OCI-LY1 (cell line): ENCODE data around the gene ZNF407.

Experiments
- H2AFZ ChIP-seq: fragments of 200-600 bp; sonication (generic), shearing (Covaris generic); 2 replicates; pipeline ENCODE4 v1.6.0; 2014; ENCODE audit warnings: antibody characterized with exemption, mild to moderate bottlenecking, low read length
- H3F3A ChIP-seq: fragments of 200-600 bp; sonication (generic), shearing (Covaris generic); 2 replicates; pipeline ENCODE4 v1.6.0; 2014; ENCODE audit warnings: mild to moderate bottlenecking, antibody characterized with exemption, low read length, moderate library complexity; ENCODE audit not compliant: insufficient read depth
- H3K27ac ChIP-seq: fragments of 200-600 bp; sonication (generic); 2 replicates; pipeline ENCODE4 v1.5.1; 2014; ENCODE audit warnings: low read length, mixed run types, mild to moderate bottlenecking, low read depth; ENCODE audit not compliant: poor library complexity, severe bottlenecking
- H3K27me3 ChIP-seq: fragments of 200-600 bp; sonication (generic); 2 replicates; pipeline ENCODE4 v1.6.0; 2014; ENCODE audit warnings: antibody characterized with exemption, mild to moderate bottlenecking, low read length, moderate library complexity; ENCODE audit not compliant: insufficient read depth
- H3K36me3 ChIP-seq: fragments of 200-600 bp; sonication (generic); 2 replicates; pipeline ENCODE4 v1.6.1; 2014; ENCODE audit warnings: mild to moderate bottlenecking, antibody characterized with exemption, low read length, moderate library complexity, mixed read lengths; ENCODE audit not compliant: insufficient read depth
- H3K4me1 ChIP-seq: fragments of 200-600 bp; sonication (generic); 2 replicates; pipeline ENCODE4 v1.5.1; 2014; ENCODE audit warnings: mild to moderate bottlenecking, low read length, moderate library complexity; ENCODE audit not compliant: insufficient read depth, severe bottlenecking
- H3K4me2 ChIP-seq: fragments of 200-600 bp; sonication (generic), shearing (Covaris generic); 2 replicates; pipeline ENCODE4 v1.6.1; 2014; ENCODE audit warnings: low read length
- H3K4me3 ChIP-seq: fragments of 200-600 bp; sonication (generic); 2 replicates; pipeline ENCODE4 v1.5.1; 2014; ENCODE audit warnings: low read length, low read depth, mild to moderate bottlenecking, mixed read lengths; ENCODE audit not compliant: poor library complexity, severe bottlenecking
- H3K79me2 ChIP-seq: fragments of 200-600 bp; shearing (Covaris generic); 2 replicates; pipeline ENCODE4 v1.6.1; 2016; ENCODE audit warnings: mixed run types, low read length, mixed read lengths; ENCODE audit not compliant: insufficient read depth
- H3K9ac ChIP-seq: fragments of 200-600 bp; sonication (generic), shearing (Covaris generic); 2 replicates; pipeline ENCODE4 v1.6.1; 2014; ENCODE audit warnings: mild to moderate bottlenecking, low read length, mixed read lengths
- H3K9me2 ChIP-seq: fragments of 200-600 bp; sonication (generic), shearing (Covaris generic); 2 replicates; pipeline ENCODE4 v1.6.1; 2014; ENCODE audit warnings: low read depth, mild to moderate bottlenecking, low read length, mixed read lengths
- H3K9me3 ChIP-seq: fragments of 200-600 bp; shearing (Covaris generic); 2 replicates; pipeline ENCODE4 v1.6.1; 2014; ENCODE audit warnings: low read length, mixed read lengths
- H4K20me1 ChIP-seq: fragments of 200-600 bp; sonication (generic), shearing (Covaris generic); 2 replicates; pipeline ENCODE4 v1.6.0; 2016; ENCODE audit warnings: mild to moderate bottlenecking, low read length; ENCODE audit not compliant: insufficient read depth
- EZH2 ChIP-seq: fragments of 200-600 bp; sonication (generic), shearing (Covaris generic); IDR thresholded peaks from 2 replicates; pipeline ENCODE4 v1.8.0; 2017; ENCODE audit warnings: borderline replicate concordance, mixed run types, mild to moderate bottlenecking, antibody characterized with exemption, low read length, moderate library complexity, mixed read lengths
- TF ChIP-seq, protein P1 (sequence below): fragments of 200-600 bp; sonication (generic), shearing (Covaris generic); IDR thresholded peaks from 2 replicates; pipeline ENCODE4 v1.5.1; 2017; ENCODE audit warnings: mild to moderate bottlenecking, antibody characterized with exemption, low read length, moderate library complexity, mixed read lengths

ZNF407 gene

DNA sequence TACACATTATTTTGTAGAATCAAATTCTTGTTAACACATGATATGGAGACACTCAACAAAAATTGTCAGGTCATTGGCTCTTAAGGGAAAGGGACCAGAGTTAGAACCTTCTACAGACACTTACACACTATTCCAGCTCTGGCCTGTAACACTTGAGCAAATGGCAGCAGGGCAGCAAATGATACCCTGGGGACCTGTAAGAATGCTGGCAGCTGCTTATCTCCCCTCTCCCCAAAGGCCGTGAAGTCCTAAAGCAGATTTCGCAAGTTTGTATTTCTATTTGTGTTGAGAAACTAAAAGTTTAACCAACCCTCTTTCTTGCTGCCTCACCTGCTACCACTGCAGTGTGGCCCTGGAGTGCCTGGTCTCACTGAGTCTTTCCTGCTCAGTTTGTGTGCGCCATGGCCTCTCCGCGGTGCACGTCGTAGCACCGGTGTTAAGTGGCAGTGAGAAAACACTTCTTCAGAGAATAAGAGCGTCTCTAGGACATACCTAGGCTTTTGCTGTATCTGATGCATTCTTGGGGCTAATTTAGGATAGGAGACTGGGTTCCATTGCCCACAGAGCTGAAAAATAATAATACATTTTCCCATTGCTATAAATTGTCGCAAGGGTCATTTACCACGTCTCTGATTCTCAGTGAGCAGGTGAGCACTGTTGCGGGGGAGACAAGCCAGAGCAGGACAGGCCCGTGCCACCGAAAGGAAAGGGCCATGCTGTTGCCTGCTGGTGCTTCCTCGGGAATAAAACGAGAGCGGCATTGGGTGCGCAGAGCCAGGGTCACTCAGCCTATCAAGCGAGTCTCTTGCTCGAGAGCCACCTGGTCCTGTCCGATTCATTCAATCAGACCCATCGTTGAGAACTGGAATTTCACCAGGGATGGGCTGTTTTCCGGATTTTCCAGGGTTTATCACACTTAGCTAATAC is 406.4 kb downstream of the ZNF407 start:
- H3K27ac ChIP-seq = no peak overlapping the region
- no peak overlapping the region for H3K9ac ChIP-seq
- H2AFZ ChIP-seq = no peak overlapping the region
- H3K36me3 ChIP-seq = no peaks in the 10 kb centered on the region
- no peaks in the 10 kb centered on the region for H3K79me2 ChIP-seq
- no peaks in the 10 kb centered on the region for H3K9me2 ChIP-seq
- H3K4me1 ChIP-seq = no peaks in the 10 kb centered on the region
- no peak overlapping the region for H3K4me3 ChIP-seq
- TF ChIP-seq, protein P1, sequence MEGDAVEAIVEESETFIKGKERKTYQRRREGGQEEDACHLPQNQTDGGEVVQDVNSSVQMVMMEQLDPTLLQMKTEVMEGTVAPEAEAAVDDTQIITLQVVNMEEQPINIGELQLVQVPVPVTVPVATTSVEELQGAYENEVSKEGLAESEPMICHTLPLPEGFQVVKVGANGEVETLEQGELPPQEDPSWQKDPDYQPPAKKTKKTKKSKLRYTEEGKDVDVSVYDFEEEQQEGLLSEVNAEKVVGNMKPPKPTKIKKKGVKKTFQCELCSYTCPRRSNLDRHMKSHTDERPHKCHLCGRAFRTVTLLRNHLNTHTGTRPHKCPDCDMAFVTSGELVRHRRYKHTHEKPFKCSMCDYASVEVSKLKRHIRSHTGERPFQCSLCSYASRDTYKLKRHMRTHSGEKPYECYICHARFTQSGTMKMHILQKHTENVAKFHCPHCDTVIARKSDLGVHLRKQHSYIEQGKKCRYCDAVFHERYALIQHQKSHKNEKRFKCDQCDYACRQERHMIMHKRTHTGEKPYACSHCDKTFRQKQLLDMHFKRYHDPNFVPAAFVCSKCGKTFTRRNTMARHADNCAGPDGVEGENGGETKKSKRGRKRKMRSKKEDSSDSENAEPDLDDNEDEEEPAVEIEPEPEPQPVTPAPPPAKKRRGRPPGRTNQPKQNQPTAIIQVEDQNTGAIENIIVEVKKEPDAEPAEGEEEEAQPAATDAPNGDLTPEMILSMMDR = no peak
- no peaks in the 10 kb centered on the region for H3F3A ChIP-seq
- no peaks in the 10 kb centered on the region for H3K27me3 ChIP-seq
- H4K20me1 ChIP-seq = no peaks in the 10 kb centered on the region
- no peak overlapping the region for H3K4me2 ChIP-seq
- no peaks in the 10 kb centered on the region for H3K9me3 ChIP-seq

- no peaks in the 10 kb centered on the region for H4K20me1 ChIP-seq
- H3K9me2 ChIP-seq = no peaks in the 10 kb centered on the region
- no peak overlapping the region for H3K4me2 ChIP-seq
Observed at GRCh38 chr18:75005626-75006025, 408.0 kb downstream of the ZNF407 start.

GRCh38 chr18:75008186-75008585 is 410.5 kb downstream of the ZNF407 start:
- Histone ChIP-seq H3K27ac (no peak overlapping the region), H3K9me3 (no peaks in the 10 kb centered on the region), H3K27me3 (no peaks in the 10 kb centered on the region), H3K4me1 (no peaks in the 10 kb centered on the region), H3K9ac (no peak overlapping the region), H3K79me2 (no peaks in the 10 kb centered on the region), H2AFZ (no peak overlapping the region), H3F3A (no peaks in the 10 kb centered on the region), H4K20me1 (no peaks in the 10 kb centered on the region), H3K9me2 (no peaks in the 10 kb centered on the region), H3K36me3 (no peaks in the 10 kb centered on the region), H3K4me3 (no peak overlapping the region), H3K4me2 (no peak overlapping the region)
- TF ChIP-seq, protein P1 = no peak
- no peak for TF ChIP-seq EZH2

More at GRCh38 chr18:75005626-75006025, 408.0 kb downstream of the ZNF407 start:
- TF ChIP-seq, protein P1 = no peak
- no peaks in the 10 kb centered on the region for H3K36me3 ChIP-seq
- no peaks in the 10 kb centered on the region for H3K79me2 ChIP-seq
- H3F3A ChIP-seq = no peaks in the 10 kb centered on the region
- H3K27me3 ChIP-seq = no peaks in the 10 kb centered on the region
- no peak overlapping the region for H3K27ac ChIP-seq
- no peak overlapping the region for H2AFZ ChIP-seq
- no peak overlapping the region for H3K4me3 ChIP-seq
- H3K4me1 ChIP-seq = no peaks in the 10 kb centered on the region
- H3K9me3 ChIP-seq = no peaks in the 10 kb centered on the region
- H3K9ac ChIP-seq = no peak overlapping the region
